ENCODE data around the gene TTC9B. TPM values are rescaled to one million over a fixed set of nuclear protein-coding genes. Genes with fewer than 3 reads are reported as not detected.

The TTC9B gene
- total and polyA plus RNA-seq, 2 of the 8 experiments (the other 6 are each of a cell fraction or from before 2014, with no cell fraction given) = 0.26 TPM; not detected in 1

DNA sequence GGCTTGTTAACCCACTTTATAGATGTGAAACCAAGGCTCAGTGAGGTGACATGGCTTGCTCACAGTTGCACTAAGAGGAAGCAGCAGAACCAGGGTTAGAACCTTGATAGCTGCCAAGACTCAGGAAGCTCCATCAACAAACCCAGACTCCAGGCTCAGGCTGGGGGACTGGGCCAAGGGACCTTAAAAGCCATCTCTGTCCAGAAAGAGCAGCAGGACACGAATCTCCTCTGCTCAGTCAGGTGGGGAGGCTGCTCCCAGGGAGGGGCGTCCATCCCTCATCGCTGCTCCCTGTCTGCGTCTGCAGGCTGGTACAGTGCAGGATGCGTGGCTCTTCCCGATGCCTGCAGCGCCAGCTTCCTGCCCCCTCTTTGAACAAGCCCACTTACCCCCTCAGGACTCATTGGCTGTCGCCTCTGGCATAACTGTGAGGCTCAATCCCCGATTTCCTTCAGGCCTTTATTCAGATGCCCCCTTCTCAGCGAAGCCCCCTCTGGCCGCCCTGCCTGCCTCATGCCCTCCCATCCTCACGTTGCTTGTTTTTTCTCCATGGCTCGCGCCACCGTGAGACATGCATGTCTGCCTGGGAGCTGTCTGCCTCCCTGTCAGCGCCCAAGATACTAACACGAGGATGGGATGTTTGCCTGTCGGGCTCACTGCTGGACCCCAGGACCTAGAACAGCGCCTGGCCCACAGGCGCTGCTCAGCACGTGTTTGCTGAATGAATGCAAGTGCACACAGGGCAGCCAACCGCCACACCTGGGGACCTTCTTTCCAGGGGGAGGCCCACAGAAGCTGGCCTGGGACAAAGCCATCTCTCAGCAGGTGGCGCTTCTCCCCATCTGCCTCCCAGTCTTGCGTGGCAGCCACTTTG is 45.5 kb upstream of the TTC9B start:
- ChIA-PET POLR2A (ENCODE audit: partially characterized antibody) (interaction anchor here (0.7 to 1.9 kb wide), 3 partner anchors 9 to 124 kb away, joined by 3 to 7 read pairs (median 5); no protein-coding TSS in a partner anchor), CTCF (ENCODE audit: partially characterized antibody) (interaction anchor here (0.6 to 2.6 kb wide), 9 partner anchors 8 to 124 kb away, joined by 3 to 9 read pairs (median 5); partner anchors contain the start of gene TTC9B)
- H2BK120ac ChIP-seq (replicated peaks; ENCODE audit: low read depth, low read length) = no peak overlapping the region
- WGBS, 2 experiments (ENCODE audit: extremely low coverage in 1 of 2, insufficient coverage in 1 of 2, insufficient read length in 1 of 2, insufficient replicate concordance in 2 of 2, low coverage in 1 of 2, low lambda C conversion rate in 2 of 2, missing lambda C conversion rate in 1 of 2) = 96% methylated on average over 22 of the region's 24 CpGs; no CpG with 5 or more reads in 1 of the 2 experiments
- no peaks in the 10 kb centered on the region for H3K9me3 ChIP-seq (ENCODE audit: insufficient read depth in 2 of 2, low read depth in 1 of 2, low read length in 1 of 2)
- no peak overlapping the region for H3K14ac ChIP-seq (ENCODE audit: insufficient read length)
- peaks cover 17% of the 10 kb centered on the region for H3K79me1 ChIP-seq (ENCODE audit: low read depth, low read length)
- H2AK5ac ChIP-seq (ENCODE audit: low read depth, low read length) = no peak overlapping the region
- no peak overlapping the region for H3K56ac ChIP-seq (replicated peaks; ENCODE audit: insufficient read length, low read depth, low read length)
- peaks cover 0 to 8% of the 10 kb centered on the region in 2 experiments; a peak in 1 of 4 replicates for H3K79me2 ChIP-seq (ENCODE audit: control insufficient read depth in 1 of 2, insufficient read depth in 2 of 2, low read length in 2 of 2)
- H2BK20ac ChIP-seq (ENCODE audit: low read length) = no peak overlapping the region
- H2AFZ ChIP-seq (ENCODE audit: low read length) = no peak overlapping the region
- no peak overlapping the region for H3K4me3 ChIP-seq (ENCODE audit: extremely low read depth in 1 of 4, insufficient read depth in 2 of 4, low read depth in 3 of 4, low read length in 4 of 4)
- H3K27me3 ChIP-seq (replicated peaks in 1 of 4; ENCODE audit: control insufficient read depth in 3 of 4, extremely low read depth in 1 of 4, insufficient read depth in 3 of 4, low read length in 3 of 4) = no peaks in the 10 kb centered on the region
- H3K23ac ChIP-seq (ENCODE audit: insufficient read length) = no peak overlapping the region
- DNase-seq (ENCODE audit: low read depth in 1 of 2, low spot score in 2 of 2) = no peak
- H3K23me2 ChIP-seq (ENCODE audit: low read depth, low read length) = no peaks in the 10 kb centered on the region; the same call in 1 of the 2 replicates
- H2BK5ac ChIP-seq (ENCODE audit: low read depth, low read length) = no peak overlapping the region; the same call in 1 of the 2 replicates
- peaks cover 0 to 3% (median 1%) of the 10 kb centered on the region in 4 experiments; a peak in 3 of 7 replicates for H3K4me1 ChIP-seq (replicated peaks in 1 of 4; ENCODE audit: control insufficient read depth in 3 of 4, insufficient read depth in 4 of 4, low read length in 3 of 4)
- no peak overlapping the region for H4K5ac ChIP-seq (ENCODE audit: insufficient read length, low read depth, low read length)
- no peak for TF ChIP-seq ASH2L (IDR thresholded peaks at IDR 0.05; ENCODE audit: low read length)
- no peak for TF ChIP-seq BCL11A (IDR thresholded peaks at IDR 0.05; ENCODE audit: low read depth in 2 of 2, low read length in 2 of 2)
- TF ChIP-seq BRCA1 (IDR thresholded peaks at IDR 0.05; ENCODE audit: low read depth, low read length) = no peak
- no peak for TF ChIP-seq CBX8 (IDR thresholded peaks at IDR 0.05; ENCODE audit: borderline replicate concordance, low read depth, low read length)
- no peak for TF ChIP-seq CREB1 (IDR thresholded peaks at IDR 0.05)
- no peak overlapping the region for H3K27ac ChIP-seq (ENCODE audit: low read depth, low read length)
- peak overlapping the region; percentile 1; the same call in 1 of the 2 replicates for H4K8ac ChIP-seq (ENCODE audit: extremely low read depth, insufficient read depth, low read length)
- H3K36me3 ChIP-seq (ENCODE audit: control insufficient read depth in 2 of 4, insufficient read depth in 4 of 4, low read length in 3 of 4) = peaks cover 0 to 20% (median 5%) of the 10 kb centered on the region in 4 experiments; a peak in 3 of 8 replicates
- H4K91ac ChIP-seq (replicated peaks; ENCODE audit: insufficient read length, low read length) = no peak overlapping the region
- H2BK15ac ChIP-seq (ENCODE audit: low read length) = no peak overlapping the region
- H4K20me1 ChIP-seq (replicated peaks in 1 of 2; ENCODE audit: control insufficient read depth in 1 of 2, insufficient read depth in 2 of 2, low read length in 2 of 2) = peaks cover 0 to 21% of the 10 kb centered on the region in 2 experiments
- no peak overlapping the region for H3K4ac ChIP-seq (replicated peaks; ENCODE audit: insufficient read length, low read depth, low read length)
- FAIRE-seq = no peak
- no peak overlapping the region for H3K18ac ChIP-seq (ENCODE audit: extremely low read depth, low read length)
- H2BK12ac ChIP-seq (ENCODE audit: low read depth, low read length) = no peak overlapping the region
- no peak overlapping the region for H3K4me2 ChIP-seq (ENCODE audit: insufficient read depth in 1 of 2, low read depth in 2 of 2, low read length in 2 of 2)
- H3K9ac ChIP-seq (replicated peaks in 1 of 4; ENCODE audit: extremely low read depth in 1 of 4, low read depth in 3 of 4, low read length in 3 of 4) = no peak overlapping the region

Data from H1 (cell line).